Endothelial cell (in vitro differentiated cells): ENCODE measurements around the gene TLCD2. TPM values are rescaled to one million over a fixed set of nuclear protein-coding genes. Genes with fewer than 3 reads are reported as not detected.
"Not testable (repeated sequence)": the region's sequence is repeated elsewhere in the genome, so short reads cannot be mapped to it uniquely, and the experiment has no call there.

Experiments used
- DNase-seq: peaks from one replicate; pipeline ENCODE4 v3.0.0; 2021; ENCODE audit warnings: low spot score
- H3K27ac Mint-ChIP-seq: one replicate; pipeline ENCODE4 v1.8.0; 2021; ENCODE audit warnings: mixed read lengths, inconsistent platforms; ENCODE audit not compliant: unreplicated experiment
- H3K27me3 Mint-ChIP-seq: one replicate; pipeline ENCODE4 v1.8.0; 2021; ENCODE audit warnings: mild to moderate bottlenecking, moderate library complexity, mixed read lengths, inconsistent platforms; ENCODE audit not compliant: unreplicated experiment
- H3K36me3 Mint-ChIP-seq: one replicate; pipeline ENCODE4 v1.8.0; 2021; ENCODE audit warnings: mild to moderate bottlenecking, low read depth, mixed read lengths, inconsistent platforms; ENCODE audit not compliant: unreplicated experiment
- H3K4me1 Mint-ChIP-seq: one replicate; pipeline ENCODE4 v1.8.0; 2021; ENCODE audit warnings: mild to moderate bottlenecking, mixed read lengths, inconsistent platforms; ENCODE audit not compliant: unreplicated experiment
- H3K4me3 Mint-ChIP-seq: one replicate; pipeline ENCODE4 v1.8.0; 2021; ENCODE audit warnings: mild to moderate bottlenecking, mixed read lengths, inconsistent platforms; ENCODE audit not compliant: unreplicated experiment
- H3K9me3 Mint-ChIP-seq: one replicate; pipeline ENCODE4 v1.8.0; 2021; ENCODE audit warnings: mixed read lengths, inconsistent platforms; ENCODE audit not compliant: unreplicated experiment
- total RNA-seq: library from RNA; stranded (reverse); fragmentation: NEBNext Ultra II Directional; extraction: Animal tissue kit (Norgen Biotek cat#: 25700); gene quantifications from one replicate; pipeline ENCODE4 v1.2.1, GENCODE V29; 2021; ENCODE audit not compliant: unreplicated experiment
- TF ChIP-seq, protein P1 (sequence below): fragments of 200-600 bp; sonication (generic); IDR thresholded peaks from one replicate; pipeline ENCODE4 v1.5.0; 2021; ENCODE audit warnings: antibody characterized with exemption; ENCODE audit not compliant: unreplicated experiment

Gene TLCD2
- total RNA-seq, 1 donor from 2014 or later = 4.4 TPM

DNA sequence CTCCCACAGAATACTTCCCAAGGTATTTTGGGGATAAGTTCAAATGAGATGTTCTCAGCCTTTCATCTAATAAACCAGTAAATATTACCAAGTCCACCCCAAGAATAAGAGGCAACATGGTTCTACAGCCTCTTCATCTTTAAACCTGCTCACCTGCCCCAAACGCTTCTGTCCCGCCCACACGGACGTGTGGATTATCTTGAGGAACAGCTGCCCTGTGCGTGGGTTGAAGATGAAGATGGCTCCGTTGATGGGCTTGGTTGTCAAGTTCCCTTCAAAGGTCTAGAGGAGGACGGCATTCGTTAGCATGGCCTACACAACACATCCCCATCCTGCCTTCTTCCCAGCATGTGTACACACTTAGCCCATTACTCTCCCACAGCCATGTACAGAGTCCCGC, 52.1 kb downstream of the TLCD2 start:
- peaks cover 7% of the 10 kb centered on the region for H3K27me3 Mint-ChIP-seq
- H3K9me3 Mint-ChIP-seq = no peaks in the 10 kb centered on the region
- peaks cover 74% of the 10 kb centered on the region for H3K36me3 Mint-ChIP-seq
- DNase-seq = no peak
- H3K4me1 Mint-ChIP-seq = peaks cover 4% of the 10 kb centered on the region
- H3K4me3 Mint-ChIP-seq = peak overlapping the region; percentile 79
- no peak overlapping the region for H3K27ac Mint-ChIP-seq
- TF ChIP-seq, protein P1, sequence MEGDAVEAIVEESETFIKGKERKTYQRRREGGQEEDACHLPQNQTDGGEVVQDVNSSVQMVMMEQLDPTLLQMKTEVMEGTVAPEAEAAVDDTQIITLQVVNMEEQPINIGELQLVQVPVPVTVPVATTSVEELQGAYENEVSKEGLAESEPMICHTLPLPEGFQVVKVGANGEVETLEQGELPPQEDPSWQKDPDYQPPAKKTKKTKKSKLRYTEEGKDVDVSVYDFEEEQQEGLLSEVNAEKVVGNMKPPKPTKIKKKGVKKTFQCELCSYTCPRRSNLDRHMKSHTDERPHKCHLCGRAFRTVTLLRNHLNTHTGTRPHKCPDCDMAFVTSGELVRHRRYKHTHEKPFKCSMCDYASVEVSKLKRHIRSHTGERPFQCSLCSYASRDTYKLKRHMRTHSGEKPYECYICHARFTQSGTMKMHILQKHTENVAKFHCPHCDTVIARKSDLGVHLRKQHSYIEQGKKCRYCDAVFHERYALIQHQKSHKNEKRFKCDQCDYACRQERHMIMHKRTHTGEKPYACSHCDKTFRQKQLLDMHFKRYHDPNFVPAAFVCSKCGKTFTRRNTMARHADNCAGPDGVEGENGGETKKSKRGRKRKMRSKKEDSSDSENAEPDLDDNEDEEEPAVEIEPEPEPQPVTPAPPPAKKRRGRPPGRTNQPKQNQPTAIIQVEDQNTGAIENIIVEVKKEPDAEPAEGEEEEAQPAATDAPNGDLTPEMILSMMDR = no peak

DNA sequence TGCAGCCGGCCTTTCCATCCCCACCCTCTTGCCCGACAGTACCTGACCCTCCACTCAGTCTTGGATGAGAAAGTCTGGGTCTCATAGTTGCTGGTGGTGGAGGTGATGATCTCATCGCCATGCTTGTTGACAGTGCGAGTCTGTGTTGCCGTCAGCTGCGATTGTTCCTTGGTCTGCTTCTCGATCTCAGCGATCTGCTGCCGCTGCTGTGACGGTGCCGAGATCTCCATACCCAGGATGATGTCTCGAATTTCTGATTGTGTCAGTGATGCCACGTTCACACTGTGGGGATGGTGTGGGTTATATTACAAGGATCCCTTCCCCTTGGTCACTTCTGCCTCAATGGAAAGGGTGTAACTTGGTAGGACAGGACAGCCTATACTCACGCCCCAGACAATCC, 56.4 kb downstream of the TLCD2 start:
- H3K27ac Mint-ChIP-seq = no peak overlapping the region
- no peak for DNase-seq
- H3K27me3 Mint-ChIP-seq = peaks cover 8% of the 10 kb centered on the region
- H3K4me1 Mint-ChIP-seq = no peaks in the 10 kb centered on the region
- peak overlapping the region; percentile 69 for H3K4me3 Mint-ChIP-seq
- no peaks in the 10 kb centered on the region for H3K9me3 Mint-ChIP-seq
- TF ChIP-seq, protein P1 = no peak
- H3K36me3 Mint-ChIP-seq = peaks cover 54% of the 10 kb centered on the region

DNA sequence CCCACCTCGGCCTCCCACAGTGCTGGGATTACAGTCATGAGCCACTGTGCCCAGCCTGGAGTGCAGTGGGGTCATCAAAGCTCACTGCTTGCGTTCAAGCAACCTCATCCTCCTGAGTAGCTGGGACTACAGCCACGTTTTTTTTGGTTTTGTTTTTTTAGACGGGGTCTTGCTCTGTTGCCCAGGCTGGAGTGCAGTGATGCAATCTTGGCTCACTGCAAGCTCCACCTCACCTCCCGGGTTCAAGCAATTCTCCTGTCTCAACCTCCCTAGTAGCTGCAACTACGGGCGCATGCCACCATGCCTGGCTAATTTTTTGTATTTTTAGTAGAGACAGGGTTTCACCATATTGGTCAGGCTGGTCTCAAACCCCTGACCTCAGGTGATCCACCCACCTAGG, 57.4 kb downstream of the TLCD2 start:
- not testable (repeated sequence) for DNase-seq, H3K4me1 Mint-ChIP-seq, H3K9me3 Mint-ChIP-seq, H3K27me3 Mint-ChIP-seq, H3K27ac Mint-ChIP-seq
- Mint-ChIP-seq H3K4me3 (peak overlapping the region; percentile 63), H3K36me3 (peaks cover 44% of the 10 kb centered on the region)

Other genes with a start within 250 kb of the TLCD2 start
- gene MYO1C, start 217.7 kb downstream of the TLCD2 start, total RNA-seq = 117 TPM
- gene INPP5K, start 193.8 kb downstream of the TLCD2 start, total RNA-seq = 40.9 TPM
- 215 TPM for gene PITPNA, start 147.6 kb downstream of the TLCD2 start, total RNA-seq
- gene SLC43A2, start 81.5 kb downstream of the TLCD2 start, total RNA-seq = 71.4 TPM
- 289 TPM for gene SCARF1, start 64.6 kb downstream of the TLCD2 start, total RNA-seq
- gene RILP, start 60.5 kb downstream of the TLCD2 start, total RNA-seq = 14.2 TPM
- 295 TPM for gene PRPF8, start 25.5 kb downstream of the TLCD2 start, total RNA-seq
- 20.0 TPM for gene WDR81, start 14.3 kb upstream of the TLCD2 start, total RNA-seq
- gene SERPINF2, start 32.5 kb upstream of the TLCD2 start, total RNA-seq = 0.56 TPM
- gene SERPINF1, start 51.7 kb upstream of the TLCD2 start, total RNA-seq = 0.77 TPM
- gene SMYD4, start 119.5 kb upstream of the TLCD2 start, total RNA-seq = 19.3 TPM
- gene RPA1, start 119.6 kb upstream of the TLCD2 start, total RNA-seq = 105 TPM